Caco-2 (cell line): Measurements from ENCODE around the gene IGLL5. TPM values are rescaled to one million over a fixed set of nuclear protein-coding genes. Genes with fewer than 3 reads are reported as not detected.

Experiments used
- BruUV-seq: library from RNA; stranded (reverse); fragments of 400-500 nt; replicated peaks from 2 replicates; lab custom pipeline; 2021; lab: Mats Ljungman, UMichigan
- CTCF ChIA-PET: fragments of 300-600 bp; sonication (Branson Sonifier 250); formaldehyde crosslinking; loops from one replicate; lab custom pipeline; 2022; ENCODE audit warnings: antibody characterized with exemption; lab: Charles Lee
- POLR2A ChIA-PET: fragments of 300-600 bp; sonication (Branson Sonifier 250); formaldehyde crosslinking; loops from one replicate; lab custom pipeline; 2022; ENCODE audit warnings: antibody characterized with exemption; lab: Charles Lee
- DNase-seq, 2 experiments: peaks; one replicate each; pipeline versions ENCODE4 v3.0.0 to v3.0.0-alpha.2; 2020 to 2022
- H3K27me3 ChIP-seq: replicated peaks from 2 replicates; pipeline ENCODE4 v1.6.0; 2011; ENCODE audit warnings: low read length; ENCODE audit not compliant: control insufficient read depth, insufficient read depth
- H3K36me3 ChIP-seq: 2 replicates; pipeline ENCODE4 v1.5.1; 2011; ENCODE audit warnings: low read length; ENCODE audit not compliant: control insufficient read depth, insufficient read depth
- H3K4me1 ChIP-seq: fragments of 250-450 bp; sonication (Bioruptor Pico); 2 replicates; pipeline ENCODE4 v1.5.1; 2020; ENCODE audit warnings: mild to moderate bottlenecking
- H3K4me3 ChIP-seq: 2 replicates; pipeline ENCODE4 v1.5.1; 2011; ENCODE audit warnings: low read depth, mild to moderate bottlenecking, control low read depth, low read length
- H3K9me3 ChIP-seq: fragments of 250-450 bp; sonication (Bioruptor Pico); 2 replicates; pipeline ENCODE4 v1.5.1; 2020; ENCODE audit warnings: mild to moderate bottlenecking, moderate library complexity
- H3K27ac Mint-ChIP-seq: one replicate; pipeline ENCODE4 v1.8.0; 2022; ENCODE audit warnings: mixed read lengths; ENCODE audit not compliant: unreplicated experiment
- H3K27me3 Mint-ChIP-seq: one replicate; pipeline ENCODE4 v1.8.0; 2022; ENCODE audit warnings: mixed read lengths; ENCODE audit not compliant: insufficient read depth, unreplicated experiment
- H3K36me3 Mint-ChIP-seq: one replicate; pipeline ENCODE4 v1.8.0; 2022; ENCODE audit warnings: mild to moderate bottlenecking, mixed read lengths; ENCODE audit not compliant: insufficient read depth, unreplicated experiment
- H3K4me1 Mint-ChIP-seq: one replicate; pipeline ENCODE4 v1.8.0; 2022; ENCODE audit warnings: low read depth, mixed read lengths; ENCODE audit not compliant: unreplicated experiment
- H3K4me3 Mint-ChIP-seq: one replicate; pipeline ENCODE4 v1.8.0; 2022; ENCODE audit warnings: mild to moderate bottlenecking, moderate library complexity, mixed read lengths; ENCODE audit not compliant: unreplicated experiment
- H3K9me3 Mint-ChIP-seq: one replicate; pipeline ENCODE4 v1.8.0; 2022; ENCODE audit warnings: mixed read lengths; ENCODE audit not compliant: unreplicated experiment
- CTCF ChIP-seq, 2 experiments: fragments of 200-600 bp in 1 of 2; IDR thresholded peaks; 1 replicate in 1 of 2; 2 replicates in 1 of 2; pipeline versions ENCODE4 v1.5.1 to v1.8.0; 2011 to 2022; ENCODE audit warnings: antibody characterized with exemption in 1 of 2, control low read depth in 1 of 2, inconsistent platforms in 1 of 2, low read depth in 1 of 2, low read length in 1 of 2, mild to moderate bottlenecking in 1 of 2, moderate library complexity in 1 of 2; ENCODE audit not compliant: insufficient read depth in 1 of 2, severe bottlenecking in 1 of 2, unreplicated experiment in 1 of 2
- intact Hi-C: fragments of 100-400 bp; cut with micrococcal nuclease; formaldehyde crosslinking; loops from one replicate; pipeline ENCODE4 v1.10.0; 2022; ENCODE audit not compliant: unreplicated experiment
- total RNA-seq: library from RNA; stranded (reverse); gene quantifications from 2 replicates; pipeline ENCODE4 v1.2.3, GENCODE V29; 2022

Gene IGLL5
- total RNA-seq, 1 experiment from 2014 or later: not detected

GRCh38 chr22:22912135-22912987 lies 24.7 kb downstream of the IGLL5 start:
- peaks cover 6% of the 10 kb centered on the region for H3K27me3 Mint-ChIP-seq
- H3K36me3 Mint-ChIP-seq: no peaks in the 10 kb centered on the region
- BruUV-seq: no TSS peak
- no peaks in the 10 kb centered on the region for H3K4me1 Mint-ChIP-seq
- ChIA-PET CTCF (no interaction called here), POLR2A (no interaction called here)
- H3K9me3 Mint-ChIP-seq: no peaks in the 10 kb centered on the region
- no peak overlapping the region for H3K27ac Mint-ChIP-seq
- no peak overlapping the region for H3K4me3 Mint-ChIP-seq
- no peaks in the 10 kb centered on the region for H3K36me3 ChIP-seq
- H3K4me3 ChIP-seq: no peak overlapping the region
- no peaks in the 10 kb centered on the region; the same call in 1 of the 2 replicates for H3K27me3 ChIP-seq
- H3K4me1 ChIP-seq: no peaks in the 10 kb centered on the region
- no peak for DNase-seq
- no peak for TF ChIP-seq CTCF (IDR thresholded peaks at IDR 0.05; ENCODE audit: insufficient read depth in 1 of 2, low read depth in 1 of 2, low read length in 1 of 2, severe bottlenecking in 1 of 2, unreplicated experiment in 1 of 2)
- no peaks in the 10 kb centered on the region for H3K9me3 ChIP-seq
- intact Hi-C loops: no loop called here

- H3K4me3 Mint-ChIP-seq: no peak overlapping the region
- intact Hi-C loops: no loop called here
- no peak for DNase-seq
- POLR2A ChIA-PET: no interaction called here
- no peak overlapping the region for H3K27ac Mint-ChIP-seq
- Histone ChIP-seq H3K27me3 (no peaks in the 10 kb centered on the region; the same call in 1 of the 2 replicates), H3K4me3 (no peak overlapping the region), H3K36me3 (no peaks in the 10 kb centered on the region), H3K4me1 (no peaks in the 10 kb centered on the region), H3K9me3 (no peaks in the 10 kb centered on the region)
- no peak for TF ChIP-seq CTCF (IDR thresholded peaks at IDR 0.05; ENCODE audit: insufficient read depth in 1 of 2, low read depth in 1 of 2, low read length in 1 of 2, severe bottlenecking in 1 of 2, unreplicated experiment in 1 of 2)
- H3K4me1 Mint-ChIP-seq: no peaks in the 10 kb centered on the region
- peaks cover 6% of the 10 kb centered on the region for H3K27me3 Mint-ChIP-seq
- no TSS peak for BruUV-seq
- H3K9me3 Mint-ChIP-seq: no peaks in the 10 kb centered on the region
- no peaks in the 10 kb centered on the region for H3K36me3 Mint-ChIP-seq
- CTCF ChIA-PET: no interaction called here
Measured at GRCh38 chr22:22912988-22913253, 25.3 kb downstream of the IGLL5 start.

- Mint-ChIP-seq H3K36me3 (no peaks in the 10 kb centered on the region), H3K4me1 (no peaks in the 10 kb centered on the region), H3K4me3 (no peak overlapping the region), H3K27ac (no peak overlapping the region), H3K27me3 (peaks cover 6% of the 10 kb centered on the region), H3K9me3 (no peaks in the 10 kb centered on the region)
- CTCF ChIA-PET: no interaction called here
- Histone ChIP-seq H3K36me3 (no peaks in the 10 kb centered on the region), H3K9me3 (no peaks in the 10 kb centered on the region), H3K4me3 (no peak overlapping the region), H3K27me3 (no peaks in the 10 kb centered on the region; the same call in 1 of the 2 replicates), H3K4me1 (no peaks in the 10 kb centered on the region)
- no TSS peak for BruUV-seq
- POLR2A ChIA-PET: no interaction called here
- DNase-seq: no peak
- intact Hi-C loops: no loop called here
- TF ChIP-seq CTCF (IDR thresholded peaks at IDR 0.05; ENCODE audit: insufficient read depth in 1 of 2, low read depth in 1 of 2, low read length in 1 of 2, severe bottlenecking in 1 of 2, unreplicated experiment in 1 of 2): no peak
Measured at GRCh38 chr22:22913989-22914388, 26.4 kb downstream of the IGLL5 start.
